DMS114 treated with DMSO at 0.1 percent for 48 hours (cell line): Measurements from ENCODE around the gene PLCB2.

Experiments used
- DNase-seq: peaks from one replicate; lab custom pipeline; 2025; ENCODE audit not compliant: unreplicated experiment; lab: John Stamatoyannopoulos, UW

PLCB2 gene

DNA sequence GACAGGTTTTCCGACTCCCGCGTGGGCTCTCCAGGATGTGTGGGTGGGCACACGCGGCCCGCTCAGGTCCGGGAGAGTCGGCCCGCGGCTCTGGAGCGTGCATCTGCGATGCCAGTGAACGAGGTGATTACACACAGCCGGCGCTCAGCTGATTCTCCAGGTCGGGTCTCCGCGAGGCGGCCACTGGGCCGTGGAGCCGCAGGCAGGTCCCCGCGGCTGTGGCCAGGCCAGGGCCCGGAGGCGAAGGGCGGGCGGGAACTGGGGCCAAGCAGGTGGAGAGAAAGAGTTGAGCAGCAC lies 55.6 kb downstream of the PLCB2 start:
- DNase-seq = no peak

DNA sequence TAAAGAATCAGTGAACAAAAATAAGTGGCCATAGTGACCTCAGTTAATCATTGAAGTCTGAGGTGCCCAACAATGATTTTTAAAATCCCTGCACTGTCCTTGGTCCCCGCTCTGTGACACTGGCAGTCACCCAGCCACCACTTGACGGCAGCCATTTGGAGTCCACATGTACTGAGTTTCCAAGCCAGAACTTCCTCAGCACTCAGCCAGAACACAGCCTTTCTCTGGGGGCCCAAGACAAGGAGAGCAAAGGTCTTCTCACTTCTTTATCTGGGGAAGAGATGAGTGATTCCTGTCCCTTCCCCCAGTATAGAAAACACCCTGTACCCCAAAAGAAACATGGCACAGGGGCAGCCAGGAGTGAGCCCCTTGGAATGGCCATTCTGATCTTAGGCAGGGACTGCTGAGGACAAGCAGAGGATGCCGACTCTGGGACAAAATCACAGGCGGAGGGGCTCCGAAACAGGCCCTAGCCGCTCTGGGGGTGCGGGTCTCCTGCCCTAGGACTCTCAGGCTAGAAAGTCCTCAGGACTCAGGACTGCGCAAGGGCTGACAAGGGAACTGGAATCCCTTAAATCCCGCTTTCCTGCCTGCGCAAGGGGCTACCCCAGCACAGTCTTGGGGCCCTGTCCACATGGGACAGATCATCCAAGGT lies 56.1 kb downstream of the PLCB2 start:
- DNase-seq = no peak

DNA sequence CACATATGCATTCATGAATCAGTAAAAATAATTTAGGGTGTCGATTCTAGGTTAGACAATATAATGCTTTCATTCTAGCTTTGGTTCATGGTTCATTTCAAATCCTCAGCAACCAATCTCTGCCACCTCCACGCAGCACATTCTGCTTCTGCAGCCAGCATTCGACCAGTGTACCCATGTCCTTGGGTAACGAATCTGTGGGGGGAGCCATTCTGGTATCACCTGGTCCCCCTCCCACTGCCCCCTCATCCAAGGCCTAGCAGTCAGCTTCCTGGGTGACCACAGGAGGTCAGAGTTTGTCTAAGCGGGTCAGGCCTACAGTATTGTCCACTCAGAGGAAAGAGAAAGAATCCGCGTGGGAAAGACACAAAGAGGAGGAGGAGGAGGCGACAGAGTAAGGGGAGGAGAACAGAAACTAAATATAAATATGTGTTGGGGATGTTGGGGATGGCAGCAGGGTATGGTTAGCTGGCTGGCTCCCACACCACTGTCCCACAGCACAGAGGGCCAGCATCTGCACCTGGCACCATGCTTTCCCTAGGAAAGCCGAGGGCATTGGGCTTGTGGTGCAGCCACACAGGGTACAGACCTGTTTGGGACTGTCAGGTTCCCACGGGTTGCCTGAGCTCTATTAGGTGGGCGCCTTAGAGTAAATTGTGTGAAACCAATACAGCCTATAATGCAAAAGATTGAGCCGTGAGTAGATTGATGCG lies 56.8 kb downstream of the PLCB2 start:
- DNase-seq = no peak

DNA sequence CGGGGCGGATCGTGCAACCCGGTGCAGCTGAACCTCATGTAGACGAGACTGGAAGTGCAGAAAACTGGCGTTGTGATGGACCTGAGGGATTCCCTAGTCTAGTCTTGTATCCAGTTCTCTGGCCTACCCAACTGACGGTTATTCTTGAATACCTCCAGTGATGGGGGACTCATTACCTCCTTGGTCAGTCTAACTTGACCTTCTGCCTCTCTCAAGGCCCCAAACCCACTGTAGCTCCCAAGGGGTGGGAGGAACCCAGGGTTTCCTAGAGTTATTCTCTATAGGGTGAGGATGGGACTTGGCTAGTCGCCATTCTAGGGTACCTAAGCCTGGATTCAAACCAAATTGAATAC lies 57.5 kb downstream of the PLCB2 start:
- DNase-seq = no peak

DNA sequence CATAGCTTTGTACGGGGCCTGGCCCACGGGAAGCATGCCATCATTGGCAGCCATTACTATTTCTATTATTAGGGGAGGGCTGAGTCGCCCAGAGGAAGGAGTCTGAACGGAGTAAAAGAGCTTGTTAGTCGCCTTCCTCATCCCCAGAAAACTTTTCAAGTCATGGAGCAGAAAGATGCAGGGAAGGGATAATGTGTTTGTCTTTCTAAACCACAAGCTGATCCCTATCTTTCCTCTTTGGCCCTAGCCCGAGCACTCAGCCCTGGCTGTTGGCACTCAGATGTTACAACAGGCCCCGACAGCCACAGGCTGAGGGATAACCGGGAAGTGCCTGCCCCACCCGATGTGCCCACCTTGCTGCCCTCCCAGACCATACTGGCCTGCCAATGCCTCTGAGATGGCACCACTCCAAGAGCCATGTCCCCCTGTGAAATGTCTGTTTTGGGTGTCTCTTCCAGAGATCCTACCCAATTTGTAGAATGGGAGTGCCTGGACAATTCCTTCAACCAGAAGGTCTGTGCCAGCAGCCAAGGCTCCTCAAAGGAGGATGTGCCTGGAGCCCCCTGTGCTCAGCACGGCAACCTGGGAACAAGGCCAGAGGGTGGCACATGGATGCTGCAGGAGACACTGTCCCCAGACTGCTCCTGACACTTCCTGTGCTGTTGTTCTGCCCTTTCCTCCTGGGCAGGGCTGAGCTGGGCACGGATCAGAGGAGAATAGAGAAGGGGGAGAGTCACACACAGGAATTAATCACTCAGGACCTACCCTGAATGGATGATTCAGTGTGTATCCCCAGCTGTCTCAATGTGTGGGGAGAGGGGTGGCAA lies 58.0 kb downstream of the PLCB2 start:
- no peak for DNase-seq

DNA sequence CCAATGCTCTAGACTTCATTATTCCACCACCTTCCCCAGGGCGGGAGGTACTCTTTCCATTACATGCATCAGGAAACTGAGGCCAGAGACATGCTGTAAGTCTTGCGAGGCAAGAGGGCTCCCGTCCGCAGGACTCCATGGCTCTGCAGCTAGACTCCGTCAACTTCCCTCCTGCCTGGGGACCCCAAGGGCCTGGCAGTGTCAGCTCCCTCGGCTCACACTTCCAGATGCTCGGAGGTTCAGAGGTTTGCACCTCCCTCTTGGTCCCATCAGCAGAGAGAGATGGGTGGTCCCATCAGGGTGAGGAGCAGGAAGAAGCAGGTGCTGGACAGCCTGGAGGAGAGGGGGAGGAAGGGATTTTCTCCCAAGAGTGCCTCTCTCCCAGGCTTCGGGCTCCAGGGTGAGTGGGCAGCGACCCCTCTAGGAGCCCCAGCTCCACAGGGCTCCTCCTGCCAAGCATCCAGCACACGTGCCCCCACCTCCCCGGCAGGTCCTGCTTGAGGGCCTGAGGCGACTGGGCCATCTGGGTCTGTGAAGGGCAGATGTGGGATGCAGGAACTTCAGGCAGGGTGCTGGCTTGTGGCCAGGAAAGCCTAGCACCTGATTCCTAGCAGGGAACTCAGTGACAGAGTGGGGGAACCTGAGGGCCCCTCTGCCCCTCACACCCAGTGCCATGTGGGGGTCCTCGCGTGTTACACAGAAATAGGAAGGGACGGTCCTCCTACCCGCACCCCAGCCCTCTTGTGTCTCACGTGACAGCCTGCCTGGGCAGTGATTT lies 59.5 kb downstream of the PLCB2 start:
- no peak for DNase-seq

DNA sequence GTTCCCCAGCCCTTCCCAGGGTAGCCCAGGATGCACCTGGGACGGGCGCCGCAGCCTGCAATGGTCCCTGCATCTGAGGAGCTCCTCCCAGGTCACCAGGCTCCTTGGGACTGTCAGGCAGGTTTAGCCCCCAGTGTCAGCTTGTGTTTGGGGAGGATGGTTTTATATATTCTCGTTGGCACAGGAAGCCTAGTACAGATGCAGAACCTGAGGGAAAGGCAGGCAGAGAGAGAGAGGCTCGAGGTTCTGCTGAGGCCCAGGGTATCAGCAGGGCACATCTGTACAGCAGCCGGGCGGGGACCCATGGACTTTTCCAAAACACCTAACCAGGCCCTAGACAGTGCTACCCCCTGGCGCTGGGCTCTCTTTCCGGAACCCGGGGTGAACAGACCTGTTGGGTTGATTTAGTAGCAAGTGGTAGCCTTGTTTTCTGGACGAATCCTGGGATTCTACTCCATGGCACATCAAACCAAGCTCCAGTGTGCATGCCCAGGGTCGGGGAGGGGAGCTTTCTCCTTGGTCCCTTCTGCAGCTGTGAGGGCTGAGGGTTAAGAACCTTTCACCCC lies 60.2 kb downstream of the PLCB2 start:
- no peak for DNase-seq

DNA sequence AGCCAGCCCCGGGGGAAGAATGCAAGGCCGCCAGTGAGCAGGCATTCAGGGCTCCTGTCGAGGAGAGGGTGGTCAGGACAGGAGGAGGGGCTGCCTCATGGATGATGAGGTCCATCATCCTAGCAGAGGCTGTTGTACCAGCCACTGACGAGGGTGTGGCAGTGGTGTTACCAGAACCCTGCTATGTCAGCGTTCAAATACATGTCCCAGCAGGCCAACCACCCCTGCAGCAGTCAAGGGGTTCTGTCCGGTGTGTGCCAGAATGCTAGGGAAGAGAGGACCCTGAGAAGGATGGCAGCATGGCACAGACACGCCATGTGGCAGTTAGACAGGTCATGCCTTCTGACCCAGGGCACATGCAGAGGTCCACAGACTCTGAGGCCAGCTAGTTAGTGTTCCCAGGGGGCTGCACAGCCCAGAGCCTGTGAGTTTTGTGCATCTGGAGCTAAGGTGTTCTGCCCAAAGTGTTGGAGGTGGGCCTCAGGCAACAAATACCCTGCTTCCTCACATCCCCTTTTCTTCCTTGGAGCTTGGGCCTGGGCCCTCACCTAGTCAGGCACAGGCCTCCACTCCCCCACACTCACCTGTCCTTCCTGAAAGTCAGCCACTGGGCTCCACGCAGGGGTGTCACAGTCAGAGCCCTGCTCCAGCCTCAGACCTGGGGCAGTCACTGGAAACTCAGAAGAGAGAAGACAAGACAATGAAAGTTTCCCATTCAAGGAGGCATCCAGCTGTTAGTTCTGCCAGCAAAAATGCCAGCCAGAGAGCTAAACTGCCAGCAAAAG lies 61.0 kb downstream of the PLCB2 start:
- no peak for DNase-seq

DNA sequence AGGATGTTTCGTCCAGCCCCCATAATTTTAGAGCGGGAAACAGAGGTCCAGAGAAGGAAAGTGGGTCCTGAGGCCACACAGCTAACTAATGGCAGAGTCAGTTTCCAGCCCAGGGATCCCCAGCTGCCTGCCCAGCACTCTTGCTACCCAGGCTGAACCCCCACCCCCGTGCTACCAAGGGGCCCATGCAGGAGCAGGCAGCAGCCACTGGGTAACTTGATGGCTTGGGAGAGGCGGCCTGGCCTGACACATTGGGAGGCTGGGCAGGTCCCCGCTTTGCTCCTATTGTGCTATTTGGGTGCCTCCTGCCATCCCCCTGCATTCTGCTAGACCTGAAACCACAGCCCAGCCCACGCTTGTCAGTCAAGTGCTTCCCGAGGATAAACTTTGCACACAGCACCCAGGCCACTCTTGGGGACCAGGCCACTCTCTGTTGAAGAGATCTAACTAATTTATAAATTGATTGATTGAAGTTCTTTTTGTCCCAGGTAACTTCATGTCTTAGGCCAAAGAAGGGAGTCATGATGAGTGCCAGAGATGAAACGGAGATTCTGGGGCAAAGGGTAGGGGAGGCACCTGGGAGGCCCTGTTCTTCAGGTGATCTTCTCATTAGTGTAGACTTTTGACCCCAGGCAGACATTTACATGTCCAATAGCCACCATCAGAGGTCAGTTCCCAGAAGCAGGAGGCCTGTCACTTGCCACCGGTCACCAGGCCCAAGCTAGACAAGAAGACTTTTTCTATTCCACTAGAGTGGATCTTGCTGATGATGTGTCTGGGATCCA lies 61.9 kb downstream of the PLCB2 start:
- DNase-seq = no peak

DNA sequence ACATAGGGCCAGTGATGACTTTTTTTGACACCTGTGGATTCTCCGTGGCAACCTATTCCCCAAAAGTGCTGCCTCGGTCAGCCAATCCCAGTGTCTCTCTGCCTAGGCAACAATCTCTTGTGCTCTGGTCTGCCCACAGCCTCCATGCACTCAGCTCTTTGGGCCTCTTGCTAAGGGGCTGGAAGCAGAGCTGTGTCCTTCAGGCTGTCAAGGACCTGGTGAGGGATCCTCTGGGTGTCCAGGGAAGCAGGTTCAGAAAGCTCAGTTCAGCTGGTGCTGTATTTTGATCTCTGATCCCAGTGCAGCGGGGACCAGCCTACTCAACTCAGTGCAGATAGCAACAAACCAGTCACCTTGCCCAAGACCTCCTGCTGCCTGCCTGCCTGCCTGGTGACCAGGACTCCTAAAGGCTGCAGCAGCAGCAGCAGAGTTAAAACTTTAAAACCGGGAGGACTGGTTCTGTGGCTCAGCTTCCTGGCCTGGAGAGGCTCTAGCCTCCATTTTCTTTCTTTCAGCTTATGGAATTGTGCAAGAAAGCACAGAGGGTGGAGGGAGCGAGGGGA lies 62.7 kb downstream of the PLCB2 start:
- no peak for DNase-seq

DNA sequence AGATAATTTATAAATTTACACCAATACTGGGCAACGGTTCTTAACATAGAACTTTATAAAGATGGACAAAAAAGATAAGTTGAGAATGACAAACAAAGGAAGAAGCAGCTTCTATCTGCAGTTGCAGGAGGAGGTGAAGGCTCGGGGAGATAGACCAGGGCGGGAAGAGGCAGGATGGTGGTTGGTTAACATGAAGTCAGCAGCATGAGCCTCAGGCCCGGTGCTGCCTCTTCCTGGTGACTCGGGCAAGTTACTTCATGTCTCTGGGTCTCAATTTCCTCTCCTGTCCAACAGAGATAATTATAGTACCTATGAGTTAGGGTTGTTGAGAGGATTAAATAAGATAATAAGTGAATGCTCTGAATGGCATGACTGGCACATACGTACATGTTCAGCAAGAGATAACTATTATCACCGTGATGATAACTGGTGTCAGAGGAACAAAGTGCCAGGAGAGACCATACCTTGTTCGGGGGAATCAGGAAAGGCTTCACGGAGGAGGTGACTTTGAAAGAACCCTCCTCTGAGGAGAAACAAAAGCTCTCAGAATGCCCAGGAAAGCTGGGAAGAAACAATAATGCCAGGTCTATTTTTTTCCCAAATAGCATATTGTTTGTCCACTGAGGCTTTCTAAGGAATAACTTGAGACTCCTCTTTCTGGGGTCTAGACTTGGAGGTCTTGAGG lies 64.5 kb downstream of the PLCB2 start:
- no peak for DNase-seq

DNA sequence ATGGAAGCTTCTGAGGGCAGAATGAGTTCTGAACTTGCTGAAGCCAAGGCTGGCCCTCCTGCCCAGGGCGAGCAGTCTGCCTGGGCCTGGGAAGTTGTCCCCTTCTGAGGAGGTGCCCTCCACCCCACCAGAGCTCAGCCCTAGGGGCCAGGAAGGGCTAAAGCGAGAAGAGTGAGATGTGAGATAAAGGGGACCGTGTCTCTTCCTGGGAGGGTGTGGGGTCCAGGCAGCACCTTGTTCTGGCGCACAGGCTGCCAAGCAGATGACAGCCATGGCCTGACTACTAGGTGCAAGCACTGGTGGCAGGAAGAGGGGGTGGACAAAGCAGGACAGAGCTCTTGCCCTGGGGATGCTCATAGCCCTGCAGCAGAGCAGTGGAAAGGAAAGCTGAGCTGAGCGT lies 65.1 kb downstream of the PLCB2 start:
- DNase-seq = no peak

DNA sequence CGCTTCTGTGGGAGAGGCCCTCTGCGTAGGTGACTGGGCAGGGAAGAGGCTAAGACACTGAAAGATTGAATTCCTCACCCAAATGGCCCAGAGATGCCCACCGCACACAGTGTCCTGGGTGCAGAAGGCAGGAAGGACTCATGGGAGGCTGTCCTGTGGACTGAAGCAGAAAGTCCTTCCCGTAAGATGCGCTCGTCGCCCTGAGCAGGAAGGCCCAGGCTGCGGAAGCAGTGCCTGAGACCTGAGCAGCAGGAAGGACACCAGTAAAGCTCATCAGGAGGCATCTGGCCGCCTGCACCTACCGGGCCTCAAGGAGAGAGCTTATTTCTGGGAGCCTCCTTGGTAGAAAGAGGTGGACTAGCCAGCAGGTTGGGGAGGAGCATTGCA lies 65.5 kb downstream of the PLCB2 start:
- no peak for DNase-seq

DNA sequence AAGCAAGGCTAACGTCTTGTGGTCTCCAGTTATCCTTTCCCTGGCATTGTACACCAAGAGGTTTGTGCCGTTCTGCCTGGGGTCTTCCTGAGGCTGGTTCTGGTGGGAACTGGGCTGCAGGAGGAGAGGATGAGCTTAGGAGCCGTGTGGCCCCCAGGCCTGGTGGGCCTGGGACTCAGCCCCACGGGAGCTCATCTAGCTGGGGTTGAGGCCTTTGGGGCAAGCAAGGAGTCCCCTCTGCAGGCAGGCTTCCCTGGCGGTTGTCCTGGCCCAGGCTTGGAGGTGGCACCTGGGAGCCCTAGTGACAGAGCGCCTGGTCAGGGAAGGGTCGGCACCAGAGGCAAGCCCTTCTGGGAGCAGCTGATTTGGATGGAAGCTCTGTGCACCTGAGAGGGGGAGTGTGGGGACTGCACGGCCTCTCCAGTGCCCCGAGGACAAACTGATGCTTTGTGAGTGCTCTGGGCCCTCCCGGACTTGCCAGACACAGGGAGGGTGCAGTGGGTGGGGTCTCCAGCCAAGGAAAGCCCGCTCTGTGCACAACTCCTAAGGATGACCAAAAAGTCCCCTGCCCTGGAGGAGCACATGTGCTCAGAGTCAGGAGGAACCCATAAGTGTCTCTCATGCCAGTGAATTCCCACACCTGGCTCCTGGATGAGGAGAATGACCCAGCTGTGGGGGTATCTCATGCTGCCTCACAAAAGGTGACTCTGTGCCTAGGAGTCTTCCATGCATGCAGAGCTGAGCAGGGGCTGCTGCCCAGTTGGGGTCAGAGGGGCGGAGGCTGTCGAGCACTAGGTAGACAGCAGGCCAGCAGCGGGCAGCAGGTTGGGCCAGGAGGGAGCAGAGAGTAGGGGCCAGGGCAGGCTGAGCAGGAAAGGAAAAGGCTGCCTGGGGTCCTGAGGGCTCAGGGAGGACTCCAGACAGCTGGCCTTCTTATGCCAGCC lies 66.2 kb downstream of the PLCB2 start:
- no peak for DNase-seq

DNA sequence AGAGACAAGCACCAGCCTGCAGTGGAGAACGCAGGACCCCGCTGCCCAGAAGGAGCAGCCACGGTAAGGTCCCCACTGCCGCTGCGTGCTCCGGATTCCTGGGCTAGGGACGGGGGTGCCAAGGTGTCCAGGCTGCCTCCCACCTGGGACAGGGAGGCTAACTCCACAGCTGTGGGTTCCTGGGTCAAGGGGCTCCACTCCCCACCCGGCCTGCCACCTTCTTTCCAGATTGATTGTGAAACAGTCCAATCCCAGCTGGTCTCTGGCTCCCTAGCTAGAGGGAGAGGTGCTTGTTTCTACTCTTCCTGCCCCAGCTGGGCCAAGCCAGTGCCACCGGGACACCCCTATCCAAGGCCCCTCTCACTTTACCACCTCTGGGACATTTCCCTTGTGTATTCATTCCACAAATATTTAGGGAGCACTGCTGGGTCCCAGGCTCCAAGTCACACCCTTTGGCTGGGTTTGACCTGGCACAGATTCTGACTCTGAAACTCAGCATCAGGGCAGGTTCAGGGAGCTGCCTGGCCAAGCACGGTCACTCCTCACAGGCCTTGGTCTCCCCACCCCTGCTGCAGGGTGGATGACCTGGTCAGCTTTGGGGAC lies 67.0 kb downstream of the PLCB2 start:
- no peak for DNase-seq

DNA sequence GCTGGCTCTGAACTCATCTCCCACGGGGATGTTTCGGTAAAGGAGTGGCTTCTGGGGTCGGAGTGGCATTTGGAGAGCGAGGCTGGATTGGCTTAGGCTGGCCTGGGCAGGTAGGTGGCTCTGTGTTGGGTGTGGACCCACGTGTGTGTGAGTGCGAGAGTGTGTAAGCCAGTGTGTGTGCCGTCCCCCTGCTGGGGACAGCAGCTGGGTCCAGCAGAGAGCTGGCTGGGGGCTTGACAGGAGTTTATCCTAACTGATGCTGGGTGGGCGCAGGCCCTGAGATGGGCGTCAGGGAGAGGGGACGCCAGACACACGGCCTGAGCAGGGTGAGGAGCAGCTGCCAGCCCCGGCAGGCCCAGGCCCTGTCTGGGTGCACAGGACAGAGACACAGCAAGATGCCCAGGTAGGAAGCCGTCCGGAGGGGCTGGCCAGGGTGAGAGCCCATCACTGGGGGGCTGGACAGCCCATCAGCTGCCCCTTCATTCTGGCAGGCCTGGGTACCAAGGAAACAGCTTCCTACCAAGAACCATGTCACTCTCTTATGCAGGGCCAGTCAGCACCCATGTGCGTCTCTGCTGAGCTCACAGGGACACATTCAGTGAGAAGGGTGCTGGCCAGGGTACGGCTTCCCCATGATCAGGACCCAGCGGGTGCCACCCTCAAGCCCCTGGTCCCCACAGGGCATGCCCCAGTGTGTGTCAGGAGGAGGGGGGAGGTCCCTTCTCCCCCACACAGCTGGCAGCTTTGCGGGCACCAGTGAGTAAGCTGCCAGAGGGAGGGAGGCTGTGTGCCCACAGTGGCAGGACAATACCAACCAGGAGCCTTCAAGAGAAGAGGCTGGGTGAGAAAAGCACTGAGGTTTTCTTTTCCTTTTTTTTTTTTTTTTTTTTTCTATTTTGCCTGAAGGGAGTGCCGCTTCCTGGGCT lies 67.8 kb downstream of the PLCB2 start:
- DNase-seq = no peak

DNA sequence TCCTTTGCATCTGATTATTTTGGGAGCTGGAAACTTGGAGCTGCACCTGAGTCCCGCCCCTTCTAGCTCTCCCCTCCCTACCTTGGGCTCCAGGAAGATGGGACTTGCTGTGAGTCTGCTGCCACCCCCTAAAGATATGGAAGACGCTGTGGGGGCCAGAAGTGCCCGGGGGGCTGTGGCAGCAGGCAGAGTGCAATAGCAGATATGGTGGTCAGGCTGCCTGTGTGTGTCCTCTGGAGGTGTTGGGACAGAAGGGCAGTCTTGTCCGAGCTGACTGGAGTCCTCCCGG lies 68.4 kb downstream of the PLCB2 start:
- DNase-seq = no peak
